HG02884 (cell line): ENCODE data around the gene FOXA3.
"Not testable (repeated sequence)": the region's sequence is repeated elsewhere in the genome, so short reads cannot be mapped to it uniquely, and the experiment has no call there.

Source experiments
- ATAC-seq: cut with Tn5 transposase; IDR thresholded peaks from one replicate; pipeline ENCODE4 v1.9.1; 2021; ENCODE audit warnings: mild to moderate bottlenecking, moderate library complexity; ENCODE audit not compliant: unreplicated experiment

Gene FOXA3

DNA sequence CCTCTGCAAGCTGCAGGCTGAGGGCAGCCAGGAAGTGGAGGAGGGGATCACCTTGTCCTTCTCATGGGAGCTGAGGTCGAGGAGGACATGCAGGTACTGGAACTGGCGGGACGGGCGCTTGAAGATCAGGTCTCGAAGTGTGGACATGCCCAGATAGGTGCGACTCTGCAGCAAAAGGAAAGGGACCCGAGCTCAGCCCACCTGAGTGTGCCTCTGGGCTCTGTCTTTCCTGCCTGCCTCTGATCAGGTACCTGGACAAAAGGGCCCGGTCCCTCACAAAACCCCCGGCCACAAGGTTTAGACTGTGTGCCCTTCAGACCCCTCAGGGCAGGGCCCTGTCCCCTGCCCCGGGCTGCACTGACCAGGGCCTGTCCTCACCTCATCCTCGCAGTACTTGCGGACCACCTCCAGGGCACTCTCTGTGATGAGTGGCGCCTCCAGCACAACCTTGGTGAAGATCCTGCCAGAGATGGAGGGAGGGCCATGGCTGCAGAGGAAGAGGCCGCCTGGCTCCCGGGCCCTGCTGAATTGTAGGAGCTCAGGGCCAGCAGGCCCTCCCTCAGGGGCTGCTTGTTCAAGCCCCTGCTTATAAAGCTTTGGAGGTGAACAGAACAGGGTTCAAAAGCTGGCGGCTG, 36.5 kb upstream of the FOXA3 start:
- no peak for ATAC-seq

GRCh38 chr19:45828523-45828922, 35.6 kb upstream of the FOXA3 start:
- no peak for ATAC-seq

GRCh38 chr19:45828945-45829344, 35.2 kb upstream of the FOXA3 start:
- no peak for ATAC-seq

- ATAC-seq: no peak
These were observed 29.2 kb upstream of the FOXA3 start for GRCh38 chr19:45834970-45835369.

DNA sequence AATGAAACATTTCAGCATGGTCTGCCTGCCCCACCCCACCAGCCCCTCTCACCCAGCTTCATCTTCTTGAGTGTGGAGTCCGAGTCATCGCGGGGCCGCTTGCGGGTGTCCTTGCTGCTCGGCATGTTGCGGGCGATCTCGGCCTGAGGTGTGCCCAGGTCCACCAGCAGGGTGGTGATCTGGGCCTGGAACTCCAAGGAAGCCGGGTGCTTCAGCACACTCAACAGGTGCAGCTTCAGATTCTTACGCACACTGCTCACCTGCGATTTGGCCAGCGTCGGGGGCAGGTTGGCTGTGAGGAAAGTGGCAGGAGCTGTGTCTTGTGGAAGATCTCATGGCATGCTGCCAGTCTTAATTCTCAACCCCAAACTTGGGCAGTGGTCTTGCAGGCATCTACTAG, 21.9 kb upstream of the FOXA3 start:
- ATAC-seq: no peak

DNA sequence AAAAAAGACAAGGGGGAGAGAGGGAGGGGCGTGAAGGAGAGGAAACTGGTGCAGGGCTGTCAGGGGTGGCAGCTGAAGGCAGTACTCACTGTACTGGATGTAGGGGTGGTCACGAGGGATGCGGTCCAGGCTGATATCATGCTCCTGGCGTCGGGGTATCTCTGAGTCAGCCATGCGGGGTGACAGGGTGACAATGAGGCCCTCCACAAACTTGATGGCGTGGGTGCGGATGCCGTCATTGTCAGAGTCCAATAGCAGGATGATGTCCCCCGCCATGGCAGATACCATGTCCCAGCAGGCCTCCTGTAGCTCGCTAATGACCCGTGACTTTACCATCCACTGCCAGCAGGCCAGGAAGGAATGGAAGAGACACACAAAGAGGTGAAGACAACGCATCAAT, 16.5 kb upstream of the FOXA3 start:
- ATAC-seq: no peak

DNA sequence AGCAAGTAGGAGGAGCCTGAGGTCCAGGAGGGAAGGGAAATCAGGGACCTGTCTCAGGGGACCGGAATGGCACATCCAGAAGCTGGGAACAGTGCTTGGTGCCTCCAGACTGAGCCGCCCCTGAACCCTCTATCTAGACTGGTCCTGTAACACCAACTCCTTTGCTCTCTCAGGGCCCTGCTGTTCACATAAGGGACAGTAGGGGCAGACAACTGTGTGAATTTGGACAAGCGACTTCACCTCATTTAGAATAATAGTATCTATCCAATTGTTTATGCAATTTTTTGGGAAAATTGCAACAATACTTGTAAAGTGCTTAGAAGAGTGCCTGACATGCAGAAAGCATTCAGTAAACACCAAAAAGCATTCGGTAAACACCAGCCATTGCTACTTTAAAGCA, 15.2 kb upstream of the FOXA3 start:
- no peak for ATAC-seq

- no peak for ATAC-seq
These were observed 11.9 kb upstream of the FOXA3 start for GRCh38 chr19:45852145-45852750.

DNA sequence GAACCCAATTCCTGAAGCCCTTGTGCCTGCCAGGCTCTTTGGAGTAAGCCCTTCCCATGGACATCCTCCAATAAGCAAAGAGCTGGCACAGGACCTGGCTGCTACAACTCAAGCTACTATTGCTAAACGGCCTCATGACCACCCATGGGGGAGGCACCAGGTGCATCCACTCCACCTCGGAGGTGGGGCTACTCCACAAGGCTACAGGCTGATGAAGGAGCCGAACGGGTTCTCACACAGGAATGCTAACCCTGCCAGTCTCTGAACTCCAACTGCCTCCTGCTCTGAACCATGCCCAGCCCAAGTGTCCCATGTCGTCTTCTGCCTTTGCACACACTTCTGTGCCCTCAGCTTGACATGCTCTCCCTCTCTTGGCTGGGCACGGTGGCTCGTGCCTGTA, 11.1 kb upstream of the FOXA3 start:
- ATAC-seq: no peak

DNA sequence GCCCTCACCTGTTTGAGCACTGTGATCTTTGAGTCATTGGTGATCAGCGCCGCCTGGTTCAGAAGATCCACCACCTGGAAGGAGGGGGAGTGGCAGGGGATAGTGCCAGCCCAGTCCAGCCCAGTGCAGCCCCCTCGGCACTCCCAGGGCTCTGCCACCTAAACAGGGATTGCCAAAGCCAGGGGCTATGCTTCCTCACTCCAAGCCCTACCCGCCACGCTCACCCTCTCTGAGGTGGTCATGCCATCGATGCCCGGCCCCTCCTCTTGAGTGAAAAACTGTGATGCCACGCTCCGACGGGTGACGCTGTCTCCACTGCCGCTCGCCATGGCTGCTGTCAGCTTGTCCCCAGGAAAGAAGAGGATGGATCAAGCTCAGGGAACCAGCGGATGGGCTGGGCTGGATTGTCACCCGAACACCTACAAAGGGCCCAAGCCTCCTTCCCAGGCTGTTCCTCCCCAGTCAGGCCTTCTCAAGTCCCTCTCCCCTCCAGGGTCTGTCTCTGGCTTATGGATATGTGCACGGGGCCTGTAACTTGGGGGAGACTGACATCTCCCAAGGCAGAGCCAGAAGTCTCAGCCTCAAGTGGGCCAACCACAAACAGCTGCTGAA, 9.9 kb upstream of the FOXA3 start:
- no peak for ATAC-seq

GRCh38 chr19:45860359-45861259, 3.5 kb upstream of the FOXA3 start:
- no peak for ATAC-seq

DNA sequence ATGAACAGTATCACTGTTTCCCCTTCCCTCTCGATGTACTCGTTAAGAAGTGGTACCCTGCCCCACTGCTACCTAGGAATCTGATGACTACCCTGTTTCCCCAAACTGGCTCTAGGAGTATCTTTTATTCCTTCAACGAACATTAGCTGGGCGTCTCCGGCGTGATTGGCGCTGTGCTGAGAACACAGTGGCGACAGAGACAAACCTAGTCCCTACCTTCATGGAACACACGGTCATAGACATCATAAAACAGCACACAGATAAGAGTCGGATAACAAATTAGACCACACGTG, 1.9 kb upstream of the FOXA3 start:
- no peak for ATAC-seq

GRCh38 chr19:45862564-45863334, 1.4 kb upstream of the FOXA3 start, which contains the start of gene SYMPK:
TSS of gene SYMPK (minus strand) at chr19:45863147. CDS start at chr19:45854495, 8,652 bp downstream.
- ATAC-seq: peak; percentile 93

DNA sequence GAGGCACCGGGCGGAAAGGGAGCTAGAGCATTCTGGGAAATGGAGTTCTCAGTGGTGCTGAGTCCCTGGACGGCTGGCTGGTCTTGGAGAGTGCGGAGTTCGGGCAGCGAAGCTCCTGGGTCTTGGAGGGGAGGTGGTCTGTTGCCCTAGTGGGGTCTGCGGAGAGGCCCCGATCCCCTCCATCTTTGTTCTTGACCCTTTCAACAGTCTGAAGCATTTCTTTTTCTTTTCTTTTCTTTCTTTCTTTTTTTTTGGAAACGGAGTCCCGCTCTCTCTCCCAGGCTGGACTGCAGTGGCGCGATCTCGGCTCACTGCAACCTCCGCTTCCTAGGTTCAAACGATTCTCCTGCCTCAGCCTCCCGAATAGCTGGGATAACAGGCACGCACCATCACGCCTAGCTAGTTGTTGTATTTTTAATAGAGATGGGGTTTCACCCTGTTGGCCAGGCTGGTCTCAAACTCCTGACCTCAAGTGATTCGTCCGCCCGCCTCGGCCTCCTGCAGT, 739 bp upstream of the FOXA3 start:
- ATAC-seq: no peak

- no peak for ATAC-seq
These were observed 530 bp downstream of the FOXA3 start for GRCh38 chr19:45864629-45865082.

- no peak for ATAC-seq
These were observed 1.3 kb downstream of the FOXA3 start for GRCh38 chr19:45865269-45865948.

GRCh38 chr19:45866400-45867176, 2.5 kb downstream of the FOXA3 start:
- ATAC-seq: no peak

GRCh38 chr19:45867241-45867640, 3.1 kb downstream of the FOXA3 start:
- ATAC-seq: not testable (repeated sequence)

- no peak for ATAC-seq
These were observed 6.7 kb downstream of the FOXA3 start for GRCh38 chr19:45870798-45871197.
